Smooth muscle cell (in vitro differentiated cells): ENCODE measurements around the gene HTRA2. TPM values are rescaled to one million over a fixed set of nuclear protein-coding genes. Genes with fewer than 3 reads are reported as not detected.

Experiments
- DNase-seq: peaks from one replicate; lab custom pipeline; 2025; ENCODE audit not compliant: unreplicated experiment; lab: John Stamatoyannopoulos, UW
- H2AFZ ChIP-seq: fragments of 200-600 bp; sonication (generic); 2 replicates; pipeline ENCODE4 v1.6.0; 2016; ENCODE audit warnings: antibody characterized with exemption, low read depth, mild to moderate bottlenecking
- H3F3A ChIP-seq: fragments of 200-600 bp; sonication (generic); 2 replicates; pipeline ENCODE4 v1.6.0; 2017; ENCODE audit warnings: antibody characterized with exemption, low read depth
- H3K27ac ChIP-seq: fragments of 200-600 bp; sonication (generic); 2 replicates; pipeline ENCODE4 v1.5.1; 2016; ENCODE audit warnings: low read depth, mild to moderate bottlenecking
- H3K27me3 ChIP-seq: fragments of 200-600 bp; sonication (generic); 2 replicates; pipeline ENCODE4 v1.6.1; 2016; ENCODE audit warnings: low read depth, mild to moderate bottlenecking
- H3K36me3 ChIP-seq: fragments of 200-600 bp; sonication (generic); 2 replicates; pipeline ENCODE4 v1.5.1; 2016; ENCODE audit warnings: low read depth
- H3K4me1 ChIP-seq: fragments of 200-600 bp; sonication (generic); 2 replicates; pipeline ENCODE4 v1.5.1; 2016; ENCODE audit warnings: low read depth
- H3K4me2 ChIP-seq: fragments of 200-600 bp; sonication (generic); 2 replicates; pipeline ENCODE4 v1.6.0; 2016; ENCODE audit warnings: mild to moderate bottlenecking
- H3K4me3 ChIP-seq: fragments of 200-600 bp; sonication (generic); 2 replicates; pipeline ENCODE4 v1.5.1; 2016; ENCODE audit warnings: mild to moderate bottlenecking
- H3K79me2 ChIP-seq: fragments of 200-600 bp; sonication (generic); 2 replicates; pipeline ENCODE4 v1.6.0; 2016; ENCODE audit warnings: low read depth, mild to moderate bottlenecking
- H3K9ac ChIP-seq: fragments of 200-600 bp; sonication (generic); 2 replicates; pipeline ENCODE4 v1.6.0; 2016; ENCODE audit warnings: low read depth
- H3K9me3 ChIP-seq: fragments of 200-600 bp; sonication (generic); replicated peaks from 2 replicates; pipeline ENCODE4 v1.5.1; 2016; ENCODE audit warnings: low read depth
- H4K20me1 ChIP-seq: fragments of 200-600 bp; sonication (generic); 2 replicates; pipeline ENCODE4 v1.6.0; 2016; ENCODE audit warnings: low read depth
- WGBS: methylation state at CpG from one replicate; pipeline ENCODE4 v1.1.7; 2016; ENCODE audit warnings: low lambda C conversion rate; 5-methylcytosine and 5-hydroxymethylcytosine counted together
- polyA plus RNA-seq: library from polyadenylated mRNA; unstranded; fragments of >200 nt; fragmentation: Nextera tagmentation; extraction: Ambion mirVana; gene quantifications from 2 replicates; pipeline ENCODE4 v1.2.1, GENCODE V29; 2016
- total RNA-seq: library from RNA; depleted of rRNA; stranded (reverse); fragments of >200 nt; gene quantifications from 2 replicates; pipeline ENCODE4 v1.2.3, GENCODE V29; 2014
- TF ChIP-seq, protein P1 (sequence below): fragments of 200-600 bp; sonication (generic); IDR thresholded peaks from 2 replicates; pipeline ENCODE4 v1.5.1; 2017; ENCODE audit warnings: borderline replicate concordance, mild to moderate bottlenecking, antibody characterized with exemption; ENCODE audit not compliant: insufficient read depth, poor library complexity, severe bottlenecking

The HTRA2 gene
- total and polyA plus RNA-seq, 2 experiments from 2014 or later, result 19.1 to 30.4 TPM

DNA sequence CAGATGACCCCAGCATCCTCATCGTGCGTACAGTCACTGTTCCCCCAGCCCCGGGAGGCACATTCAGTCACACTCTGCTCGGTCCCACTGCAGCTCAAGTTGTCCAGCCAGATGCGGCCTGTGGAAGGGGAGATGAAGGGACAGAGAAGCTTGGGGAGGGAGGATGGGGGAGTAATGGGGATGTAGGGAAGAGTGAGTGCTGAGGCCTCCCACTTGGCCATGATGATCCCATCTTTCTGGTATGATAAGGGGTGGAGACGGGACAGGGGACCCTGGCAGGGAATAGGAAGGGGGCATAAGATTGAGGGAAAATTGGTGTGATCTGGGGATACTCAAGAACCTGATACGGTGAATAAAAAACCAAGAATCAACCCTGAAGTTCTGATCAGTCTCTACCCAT, 20.5 kb downstream of the HTRA2 start:
- peak overlapping the region; percentile 98 for H3K4me2 ChIP-seq

DNA sequence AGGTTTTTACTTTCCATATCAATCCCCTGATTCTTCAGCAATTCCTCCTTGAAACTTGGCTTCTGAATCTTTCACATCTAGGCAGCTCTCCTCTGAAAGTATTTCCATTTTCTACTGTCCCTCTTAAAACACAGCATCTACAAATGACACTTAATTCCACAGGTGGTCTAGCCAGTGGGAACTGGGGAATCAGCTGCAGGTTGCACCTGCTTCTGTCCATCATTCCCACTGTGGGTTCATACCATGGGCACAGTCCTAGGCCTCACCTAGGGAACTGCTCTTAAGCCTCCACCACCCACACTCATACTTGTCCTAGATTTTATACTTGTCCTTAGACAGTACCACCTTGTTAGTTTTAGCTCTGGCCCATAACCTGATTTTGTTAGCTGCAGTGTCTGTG, 21.8 kb downstream of the HTRA2 start:
- Histone ChIP-seq H3K27me3 (no peaks in the 10 kb centered on the region), H4K20me1 (peaks cover 45% of the 10 kb centered on the region), H3K27ac (peak overlapping the region; percentile 81), H3F3A (peaks cover 8% of the 10 kb centered on the region), H3K4me2 (peak overlapping the region; percentile 98), H3K9ac (peak overlapping the region; percentile 91), H2AFZ (no peak overlapping the region), H3K9me3 (no peaks in the 10 kb centered on the region), H3K4me1 (peaks cover 29% of the 10 kb centered on the region), H3K36me3 (no peaks in the 10 kb centered on the region), H3K4me3 (no peak overlapping the region), H3K79me2 (peaks cover 59% of the 10 kb centered on the region)
- TF ChIP-seq, protein P1, sequence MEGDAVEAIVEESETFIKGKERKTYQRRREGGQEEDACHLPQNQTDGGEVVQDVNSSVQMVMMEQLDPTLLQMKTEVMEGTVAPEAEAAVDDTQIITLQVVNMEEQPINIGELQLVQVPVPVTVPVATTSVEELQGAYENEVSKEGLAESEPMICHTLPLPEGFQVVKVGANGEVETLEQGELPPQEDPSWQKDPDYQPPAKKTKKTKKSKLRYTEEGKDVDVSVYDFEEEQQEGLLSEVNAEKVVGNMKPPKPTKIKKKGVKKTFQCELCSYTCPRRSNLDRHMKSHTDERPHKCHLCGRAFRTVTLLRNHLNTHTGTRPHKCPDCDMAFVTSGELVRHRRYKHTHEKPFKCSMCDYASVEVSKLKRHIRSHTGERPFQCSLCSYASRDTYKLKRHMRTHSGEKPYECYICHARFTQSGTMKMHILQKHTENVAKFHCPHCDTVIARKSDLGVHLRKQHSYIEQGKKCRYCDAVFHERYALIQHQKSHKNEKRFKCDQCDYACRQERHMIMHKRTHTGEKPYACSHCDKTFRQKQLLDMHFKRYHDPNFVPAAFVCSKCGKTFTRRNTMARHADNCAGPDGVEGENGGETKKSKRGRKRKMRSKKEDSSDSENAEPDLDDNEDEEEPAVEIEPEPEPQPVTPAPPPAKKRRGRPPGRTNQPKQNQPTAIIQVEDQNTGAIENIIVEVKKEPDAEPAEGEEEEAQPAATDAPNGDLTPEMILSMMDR, result no peak
- DNase-seq, result no peak

More for the DNA sequence above, 20.5 kb downstream of the HTRA2 start:
- H3K79me2 ChIP-seq, result peaks cover 59% of the 10 kb centered on the region
- no peak overlapping the region for H3K4me3 ChIP-seq
- H4K20me1 ChIP-seq, result peaks cover 50% of the 10 kb centered on the region
- peaks cover 23% of the 10 kb centered on the region for H3K4me1 ChIP-seq
- H3K27ac ChIP-seq, result peak overlapping the region; percentile 37
- H2AFZ ChIP-seq, result no peak overlapping the region
- WGBS, result 65% methylated on average over 7 of the region's 7 CpGs
- TF ChIP-seq, protein P1, result no peak
- no peaks in the 10 kb centered on the region for H3K9me3 ChIP-seq
- H3K27me3 ChIP-seq, result no peaks in the 10 kb centered on the region
- H3F3A ChIP-seq, result peaks cover 8% of the 10 kb centered on the region
- no peak overlapping the region for H3K9ac ChIP-seq
- DNase-seq, result no peak
- no peaks in the 10 kb centered on the region for H3K36me3 ChIP-seq

DNA sequence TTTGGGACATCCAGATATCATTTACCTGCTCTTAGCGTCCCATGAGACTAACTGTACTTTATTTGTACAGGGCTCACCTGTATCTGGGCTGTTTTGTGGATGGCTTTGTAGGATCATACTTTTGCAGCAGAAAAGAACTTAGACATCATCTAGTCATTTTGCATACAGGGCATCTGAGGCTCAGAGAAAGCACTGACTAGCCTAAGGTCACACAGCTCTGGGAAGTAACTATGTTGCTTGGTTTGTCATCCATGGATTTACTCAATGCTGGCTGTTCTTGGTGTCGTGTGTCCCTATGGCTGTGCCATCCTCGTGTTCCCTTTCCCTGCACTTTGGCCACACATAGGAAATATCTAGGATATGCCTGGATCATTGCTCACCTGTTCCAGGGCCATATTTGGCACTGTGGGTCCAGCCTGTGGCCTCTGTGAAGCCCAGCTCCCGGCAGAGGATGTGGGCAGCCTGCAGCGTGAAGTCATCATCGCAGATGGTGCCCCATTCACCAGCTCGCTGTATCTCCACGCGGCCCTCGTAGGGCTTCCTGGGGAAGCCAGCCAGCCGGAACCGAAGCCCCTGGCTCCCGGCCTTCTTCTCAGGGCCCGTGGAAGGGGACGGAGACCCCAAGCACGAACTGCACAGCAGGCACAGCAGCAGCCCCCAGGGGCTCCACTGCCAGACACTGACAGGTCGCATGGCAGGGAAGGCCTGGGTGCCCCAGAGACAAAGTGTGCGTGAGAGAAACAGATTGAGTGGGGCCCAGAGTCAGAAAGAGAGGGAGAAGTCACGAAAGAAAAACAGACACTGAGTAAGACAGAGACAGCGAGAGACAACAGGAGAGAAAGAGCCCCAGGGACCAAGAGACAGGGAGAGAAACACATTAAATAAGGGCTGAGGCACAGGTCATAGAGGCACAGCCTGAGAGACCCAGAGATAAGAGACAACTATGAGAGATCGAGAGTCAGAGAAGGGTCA, 22.5 kb downstream of the HTRA2 start:
- Histone ChIP-seq H3K79me2 (peaks cover 55% of the 10 kb centered on the region), H4K20me1 (peaks cover 46% of the 10 kb centered on the region), H3K9me3 (no peaks in the 10 kb centered on the region), H2AFZ (no peak overlapping the region), H3K27me3 (no peaks in the 10 kb centered on the region), H3K4me3 (peak overlapping the region; percentile 80), H3K4me1 (peaks cover 29% of the 10 kb centered on the region), H3K27ac (peak overlapping the region; percentile 81), H3K4me2 (peak overlapping the region; percentile 98), H3K9ac (peak overlapping the region; percentile 91), H3F3A (peaks cover 10% of the 10 kb centered on the region), H3K36me3 (no peaks in the 10 kb centered on the region)
- no peak for DNase-seq
- 66% methylated on average over 21 of the region's 21 CpGs for WGBS
- TF ChIP-seq, protein P1, result no peak
